HG03457 (cell line): ENCODE results near the gene LGALS8.

Experiments
- ATAC-seq: cut with Tn5 transposase; IDR thresholded peaks from one replicate; pipeline ENCODE4 v1.9.1; 2021; ENCODE audit warnings: moderate number of reproducible peaks; ENCODE audit not compliant: unreplicated experiment

LGALS8 gene

DNA sequence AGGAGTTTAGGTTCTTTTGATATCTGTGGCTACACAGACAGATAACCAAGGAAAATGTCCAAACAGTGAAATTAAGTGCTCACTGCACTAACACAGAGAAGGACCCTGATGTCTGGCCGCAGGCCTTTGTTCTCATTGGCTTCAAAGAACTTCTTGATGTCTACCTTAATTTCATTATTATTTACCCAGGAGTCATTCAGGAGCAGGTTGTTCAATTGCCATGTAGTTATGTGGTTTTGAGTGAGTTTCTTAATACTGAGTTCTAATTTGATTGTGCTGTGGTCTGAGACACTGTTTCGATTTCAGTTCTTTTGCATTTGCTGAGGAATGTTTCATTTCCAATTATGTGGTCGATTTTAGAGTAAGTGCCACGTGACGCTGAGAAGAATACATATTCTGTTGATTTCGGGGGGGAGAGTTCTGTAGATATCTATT is 15.2 kb upstream of the LGALS8 start:
- ATAC-seq: no peak

DNA sequence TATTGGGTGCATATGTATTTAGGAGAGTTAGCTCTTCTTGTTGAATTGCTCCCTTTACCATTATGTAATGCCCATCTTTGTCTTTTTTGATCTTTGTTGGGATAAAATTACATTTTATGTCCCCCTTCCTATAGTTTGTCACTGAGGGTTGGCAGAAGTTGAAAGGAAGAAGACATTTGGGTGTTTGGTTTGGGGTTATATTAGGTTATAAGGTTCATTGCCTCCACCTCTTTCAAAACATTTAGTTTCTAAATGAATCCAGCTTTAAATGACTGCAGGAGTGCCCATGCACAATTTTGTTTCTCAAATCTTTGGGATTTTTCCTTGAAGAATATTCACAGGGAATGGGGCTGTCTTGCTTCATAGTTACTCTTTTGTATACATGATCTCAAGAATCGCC is 14.6 kb upstream of the LGALS8 start:
- no peak for ATAC-seq

DNA sequence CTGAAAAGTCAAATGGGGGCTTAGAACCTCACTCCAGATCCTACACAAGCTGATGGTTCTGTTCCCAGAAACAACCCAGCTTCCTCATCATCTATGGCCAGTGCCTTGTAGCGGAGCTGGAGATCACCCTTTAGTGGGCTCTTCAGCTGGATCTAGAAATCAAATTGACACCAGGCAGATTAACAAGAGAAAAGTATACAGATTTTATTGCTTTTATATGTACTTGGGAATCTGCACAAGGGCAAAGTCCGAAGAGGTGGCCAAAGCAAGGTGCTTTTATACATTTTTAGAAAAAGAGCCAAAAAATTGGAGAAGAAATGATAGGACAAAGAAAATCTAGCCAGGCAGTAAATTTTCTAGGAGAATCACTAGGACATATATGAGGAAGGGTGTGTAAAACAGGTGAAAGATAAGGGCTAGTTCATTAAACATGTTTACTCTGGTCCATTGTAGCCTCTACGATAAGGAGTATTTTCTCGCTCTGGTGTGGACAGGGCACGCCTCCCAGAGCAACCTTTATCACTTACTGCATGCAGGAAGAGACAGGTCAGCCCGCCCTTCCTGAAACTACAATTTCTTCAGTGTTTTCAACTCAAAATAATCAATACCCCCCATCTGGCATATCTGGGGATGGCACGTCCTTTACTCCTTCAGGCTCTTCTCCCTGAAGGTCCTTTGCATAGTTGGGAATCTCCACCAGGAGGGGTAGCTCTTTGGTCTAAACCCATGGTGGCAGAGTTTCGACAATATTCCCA is 14.0 kb upstream of the LGALS8 start:
- ATAC-seq: no peak

DNA sequence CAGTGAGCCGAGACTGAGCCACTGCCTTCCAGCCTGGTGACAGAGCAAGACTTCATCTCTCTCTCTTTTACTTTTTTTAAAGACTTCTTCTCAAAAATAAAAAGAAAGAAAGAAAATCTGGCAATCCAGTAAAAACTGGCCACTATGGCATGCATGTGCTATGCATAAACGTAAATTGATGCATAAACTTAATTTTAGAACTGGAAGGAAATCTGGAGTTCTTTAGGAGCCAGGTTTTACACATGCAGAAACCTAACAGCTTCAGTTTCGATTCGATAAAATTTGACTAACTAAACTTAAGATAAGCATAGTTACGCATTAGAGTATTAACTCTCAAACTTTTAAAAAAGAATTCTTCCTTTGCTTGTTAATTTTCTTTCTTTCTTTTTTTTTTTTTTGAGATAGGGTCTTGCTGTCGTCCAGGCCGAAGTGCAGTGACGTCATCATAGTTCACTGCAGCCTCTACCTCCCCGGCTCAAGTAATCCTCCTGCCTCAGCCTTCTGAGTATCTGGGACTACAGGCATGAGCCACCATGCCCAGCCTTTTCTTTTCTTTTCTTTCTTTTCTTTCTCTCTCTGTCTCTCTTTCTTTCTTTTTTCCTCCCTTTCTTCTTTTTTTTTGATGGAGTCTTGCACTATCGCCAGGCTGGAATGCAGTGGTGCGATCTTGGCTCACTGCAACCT is 11.9 kb upstream of the LGALS8 start:
- no peak for ATAC-seq

DNA sequence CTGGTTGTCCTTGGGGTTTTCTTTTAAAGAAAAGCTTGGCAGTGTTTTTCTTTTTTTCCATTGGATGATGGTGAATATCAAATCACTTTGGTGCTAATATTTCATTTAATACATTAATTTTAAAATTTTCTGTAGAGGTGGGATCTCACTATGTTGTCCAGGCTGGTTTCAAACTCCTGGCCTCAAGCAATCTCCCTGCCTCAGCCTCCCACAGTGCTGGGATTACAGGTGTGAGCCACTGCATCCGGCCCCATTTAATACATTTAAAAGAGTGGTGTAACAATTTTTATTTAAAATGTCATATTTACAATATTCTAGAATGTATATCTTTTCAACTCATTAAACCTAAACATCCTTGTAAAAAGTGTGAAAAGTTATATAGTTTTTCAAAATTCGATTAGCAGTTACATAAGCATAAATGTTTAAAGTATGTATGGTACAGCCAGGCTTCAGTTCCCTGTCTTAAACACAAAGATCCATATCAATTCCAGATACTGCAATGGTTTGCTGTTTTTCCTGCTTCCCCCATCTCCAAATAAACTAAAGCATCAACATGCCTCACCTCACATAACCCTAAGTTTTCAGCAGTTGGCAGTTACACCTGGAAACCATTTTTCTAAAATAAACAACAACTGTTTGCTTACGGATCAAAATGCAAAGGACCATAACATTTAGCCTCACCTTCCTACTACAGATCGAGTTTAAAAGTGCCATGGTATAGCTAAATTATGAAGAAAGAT is 8.9 kb upstream of the LGALS8 start:
- no peak for ATAC-seq

DNA sequence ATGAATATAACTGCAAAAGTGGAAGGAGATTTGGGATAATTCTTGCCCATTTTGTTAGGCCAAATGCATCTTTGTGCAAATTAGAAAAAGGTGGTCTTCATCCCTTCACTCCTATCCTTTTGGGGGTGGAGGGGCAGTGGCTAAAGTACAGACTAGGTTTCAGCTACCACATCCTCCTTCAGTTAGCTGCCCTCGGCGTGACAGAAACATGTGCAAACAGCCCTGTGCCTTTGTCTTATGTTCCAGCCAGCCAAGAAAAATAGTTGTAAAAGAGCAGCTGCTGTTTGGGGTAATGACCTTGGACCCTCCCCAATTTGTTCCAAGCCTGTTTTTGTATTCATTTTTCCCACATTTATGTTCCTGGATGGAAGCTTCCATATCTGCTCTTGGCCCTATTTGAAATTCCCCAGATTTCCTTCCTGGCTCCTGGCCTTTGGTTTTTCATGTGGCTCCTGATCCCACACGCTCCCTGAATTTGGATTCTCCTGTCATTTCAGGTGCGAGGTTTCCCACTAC is 8.3 kb upstream of the LGALS8 start:
- ATAC-seq: no peak

DNA sequence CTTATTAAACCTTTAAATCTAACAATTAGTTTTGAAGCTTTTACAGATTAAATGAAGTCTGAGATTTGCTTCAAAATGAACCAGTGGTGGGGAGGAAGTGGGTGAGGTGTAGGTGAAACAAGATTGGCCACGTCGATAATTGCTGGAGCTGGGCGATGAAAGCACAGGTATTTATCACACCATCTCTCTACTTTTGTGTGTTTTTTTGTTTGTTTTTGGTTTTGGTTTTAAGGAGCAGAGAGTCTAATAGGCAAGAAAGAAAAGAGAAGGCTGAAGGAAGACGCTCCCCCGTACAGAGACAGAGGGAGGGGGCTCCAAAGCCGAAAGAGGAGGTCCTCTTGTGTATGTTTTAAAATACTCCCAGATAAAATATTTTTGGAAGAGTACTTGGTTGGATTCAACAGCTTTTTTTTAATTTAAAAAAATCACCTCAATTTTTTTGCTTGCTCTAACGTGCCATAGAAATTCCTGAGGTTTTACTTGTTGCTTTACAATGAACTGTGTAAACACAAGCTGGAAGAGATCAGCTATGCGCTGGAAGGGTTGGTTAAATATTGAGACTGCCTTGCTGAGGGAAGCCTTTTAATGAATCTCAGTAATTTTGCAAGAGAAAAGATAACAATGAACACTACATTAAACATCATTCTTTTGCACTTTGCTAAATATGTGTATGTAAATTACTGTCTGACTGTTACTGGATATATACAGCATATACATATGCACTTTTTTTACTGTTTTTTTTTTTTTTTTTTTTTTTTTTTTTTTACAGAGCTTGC is 6.7 kb upstream of the LGALS8 start:
- no peak for ATAC-seq

DNA sequence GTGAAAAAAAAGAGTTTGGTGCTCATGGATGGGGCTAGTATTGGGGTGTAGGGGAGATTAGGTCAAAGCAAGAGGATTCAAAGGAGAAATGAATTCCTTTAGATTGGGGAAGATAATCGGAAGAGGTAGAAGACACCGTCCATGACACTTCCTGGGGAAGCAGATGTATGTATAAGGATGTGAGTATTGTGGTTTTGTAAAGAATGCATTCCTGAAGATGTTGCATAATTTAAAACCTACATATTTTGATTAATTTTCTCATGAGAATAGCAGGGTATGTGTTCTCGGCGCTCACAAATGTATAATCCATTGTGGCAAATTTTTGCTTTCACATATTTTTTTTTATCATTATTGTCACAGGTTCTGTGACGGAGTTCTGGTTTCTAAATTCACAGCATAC is 5.5 kb upstream of the LGALS8 start:
- ATAC-seq: no peak

DNA sequence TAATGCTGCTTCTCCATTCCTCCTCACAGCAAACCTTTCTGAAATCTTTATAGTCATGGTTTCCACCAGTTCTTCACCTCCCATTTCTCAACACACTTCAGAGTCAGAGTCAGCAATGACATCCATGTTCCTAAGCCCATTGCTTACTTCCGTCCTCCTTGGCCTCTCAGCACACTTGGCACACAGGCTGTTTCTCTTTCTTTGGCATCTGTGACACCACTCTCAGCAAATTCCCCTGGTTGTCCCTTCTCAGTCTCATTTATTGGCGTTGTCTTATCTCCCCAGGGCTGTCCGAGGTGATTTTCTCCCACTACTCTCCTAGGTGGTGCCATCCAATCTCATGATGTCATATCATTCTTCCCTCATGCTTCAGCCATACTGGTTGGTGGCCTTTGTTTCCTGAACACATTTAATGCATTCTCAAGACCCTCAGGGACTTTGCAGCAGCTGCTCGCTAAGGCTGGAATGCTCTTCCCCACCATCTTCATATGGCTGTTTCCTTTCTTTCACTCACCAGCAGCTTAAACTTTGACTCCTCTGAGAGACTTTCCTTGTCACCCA is 3.3 kb upstream of the LGALS8 start:
- ATAC-seq: no peak

DNA sequence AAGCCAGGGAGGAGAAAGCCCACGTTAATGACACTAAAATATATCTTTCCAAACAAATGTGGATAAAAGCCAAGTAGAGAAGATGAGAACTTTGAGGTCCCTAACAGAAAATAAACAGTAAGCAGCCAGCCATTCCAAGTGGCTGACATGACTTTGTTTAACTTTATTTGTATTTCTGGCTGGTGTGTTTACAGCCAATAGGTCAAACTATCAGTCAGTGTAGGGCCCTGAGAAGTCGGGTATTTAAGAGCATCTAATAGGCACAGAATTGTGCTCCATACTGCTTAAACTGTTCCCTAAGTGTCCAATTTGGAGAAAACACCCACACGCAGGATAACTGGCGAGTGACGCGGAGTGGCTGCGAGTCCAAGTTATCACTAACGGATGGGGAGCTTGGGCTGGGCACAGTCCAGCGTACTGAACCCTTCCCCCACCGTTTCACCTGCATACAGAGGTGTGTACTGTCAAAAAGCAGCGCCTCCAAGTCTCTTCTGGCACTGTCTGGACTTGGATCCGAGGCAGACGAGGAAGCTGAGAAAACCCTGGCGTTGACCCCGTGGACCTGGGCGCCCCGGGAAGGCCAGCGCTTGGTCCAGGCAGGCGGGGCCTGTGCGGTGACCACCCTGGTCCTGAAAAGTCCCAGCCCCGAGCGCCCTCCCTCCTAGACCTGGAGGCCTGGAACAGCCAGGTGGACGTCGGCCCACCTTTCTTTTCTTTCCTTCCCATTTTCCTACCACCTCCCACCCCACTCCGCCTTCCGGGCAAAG is 662 bp upstream of the LGALS8 start:
- no peak for ATAC-seq

DNA sequence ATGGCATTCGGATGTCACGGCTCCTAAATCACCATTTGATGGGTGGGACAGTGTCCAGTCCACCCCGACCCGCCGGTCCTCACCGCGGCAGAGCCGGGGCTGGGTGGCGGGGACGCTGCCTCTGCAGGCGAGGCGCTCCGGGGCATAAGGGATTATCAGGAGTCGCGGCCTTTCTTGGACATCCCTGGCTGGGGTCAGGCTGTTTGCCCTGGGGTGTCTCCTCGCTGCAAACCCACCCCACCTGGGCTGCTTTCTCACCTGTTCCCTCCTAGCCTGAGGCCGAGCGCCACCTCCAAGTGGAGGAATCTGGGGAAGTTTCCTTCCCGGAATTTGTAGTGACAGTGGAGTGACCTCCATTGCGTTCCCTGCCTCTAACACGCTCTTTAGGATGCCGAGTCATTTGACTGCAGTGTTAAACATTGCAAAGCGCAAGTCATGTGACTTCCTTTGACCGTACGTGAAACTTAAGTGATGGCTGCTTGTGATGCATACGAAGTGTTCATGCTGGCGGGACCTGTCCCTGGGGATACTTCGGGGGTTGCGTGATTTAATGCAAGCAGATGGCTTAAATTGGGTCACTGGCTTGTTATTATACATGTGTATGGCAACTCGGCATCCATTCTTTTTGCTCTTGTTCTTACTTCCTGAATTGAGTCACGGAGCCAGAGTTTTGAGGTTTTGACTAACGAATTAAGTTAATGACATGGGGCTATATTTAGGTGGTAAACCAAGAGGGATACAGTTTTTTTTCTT is 536 bp downstream of the LGALS8 start:
- ATAC-seq: peak; percentile 88

DNA sequence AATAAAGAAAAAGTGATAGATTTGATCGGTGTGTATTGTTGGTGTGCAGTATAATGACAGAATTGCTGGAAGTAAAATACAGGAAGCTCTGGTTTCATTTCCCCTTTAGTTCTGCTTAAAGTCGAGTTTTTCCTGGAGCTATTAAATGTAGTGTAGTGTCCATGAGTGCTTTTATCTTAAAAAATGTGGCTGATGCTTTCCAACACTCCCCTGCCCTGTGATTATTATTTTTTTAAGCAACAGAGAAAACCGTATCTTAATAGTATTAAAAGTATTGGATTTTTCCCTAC is 1.1 kb downstream of the LGALS8 start:
- no peak for ATAC-seq

DNA sequence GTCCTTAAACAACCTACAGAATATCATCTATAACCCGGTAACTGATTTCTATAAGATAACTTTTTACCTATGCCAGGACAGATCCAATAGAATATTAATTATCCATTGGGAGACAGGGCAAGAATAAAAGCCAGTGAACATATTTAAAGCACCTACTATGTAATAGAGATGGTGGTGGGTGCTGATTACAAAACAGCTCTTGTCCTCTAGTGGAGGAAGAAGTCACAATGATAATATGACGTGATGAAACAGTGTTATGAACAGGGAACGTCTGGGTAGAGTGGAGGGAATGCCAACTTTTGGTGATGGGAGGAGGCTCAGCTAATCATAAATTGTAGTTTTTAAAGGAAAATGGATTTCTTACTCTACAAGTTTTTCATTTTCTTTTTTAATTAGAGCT is 2.3 kb downstream of the LGALS8 start:
- no peak for ATAC-seq

DNA sequence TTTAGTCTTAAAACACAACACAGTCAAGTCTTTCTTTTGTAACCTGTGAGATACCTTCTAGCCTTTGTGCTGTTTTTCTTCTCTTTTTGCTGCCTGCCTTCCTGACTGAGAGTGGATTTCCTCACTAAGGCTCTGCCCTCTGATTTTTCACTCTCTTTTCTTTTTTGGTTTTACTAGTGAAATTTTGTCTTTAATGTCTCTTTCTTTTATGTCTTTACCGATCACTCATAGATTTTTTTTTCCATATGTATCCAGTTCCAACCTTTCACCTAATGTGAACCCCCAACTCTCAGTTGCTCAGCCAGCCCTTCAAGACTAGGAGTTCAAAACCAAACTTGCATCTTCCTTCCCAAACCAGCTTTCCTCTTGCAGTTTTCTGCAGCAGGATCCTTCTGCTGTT is 6.5 kb downstream of the LGALS8 start:
- no peak for ATAC-seq

DNA sequence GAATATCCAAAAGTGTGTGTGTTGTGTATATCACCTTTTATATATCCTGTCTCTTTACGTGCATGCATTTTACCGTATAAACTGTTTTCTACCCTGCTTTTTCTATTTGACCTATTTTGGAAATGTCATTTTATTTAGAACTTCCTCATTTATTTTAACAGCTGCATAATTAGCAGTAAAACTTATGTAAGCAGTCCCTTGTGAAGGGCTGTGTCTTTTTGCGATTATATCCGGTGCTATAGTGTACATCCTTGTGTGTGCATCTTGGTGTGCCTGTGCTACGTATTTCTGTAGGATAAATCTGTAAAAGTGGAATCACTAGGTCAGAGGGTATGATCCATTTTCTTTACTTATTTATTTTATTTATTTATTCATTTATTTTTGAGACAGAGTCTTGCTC is 7.2 kb downstream of the LGALS8 start:
- ATAC-seq: no peak

DNA sequence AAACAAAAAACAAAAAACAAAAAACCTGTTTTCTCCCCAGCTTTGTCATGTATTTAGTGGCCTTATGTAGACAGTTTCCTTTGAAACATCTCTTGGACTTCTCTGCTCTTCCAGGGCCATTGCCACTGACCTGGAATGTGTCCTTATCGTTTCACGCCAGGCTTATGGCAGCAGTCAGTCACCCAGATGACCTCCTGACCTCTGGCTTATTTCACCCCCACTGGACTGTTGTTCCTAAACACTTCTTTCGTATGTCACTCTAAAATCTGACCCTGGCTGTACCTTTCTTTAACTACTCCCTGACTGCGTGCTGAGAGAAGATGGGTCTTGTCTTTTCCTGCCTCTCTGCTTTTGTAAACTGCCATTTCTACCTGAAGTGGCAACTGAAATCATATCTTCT is 9.1 kb downstream of the LGALS8 start:
- no peak for ATAC-seq

DNA sequence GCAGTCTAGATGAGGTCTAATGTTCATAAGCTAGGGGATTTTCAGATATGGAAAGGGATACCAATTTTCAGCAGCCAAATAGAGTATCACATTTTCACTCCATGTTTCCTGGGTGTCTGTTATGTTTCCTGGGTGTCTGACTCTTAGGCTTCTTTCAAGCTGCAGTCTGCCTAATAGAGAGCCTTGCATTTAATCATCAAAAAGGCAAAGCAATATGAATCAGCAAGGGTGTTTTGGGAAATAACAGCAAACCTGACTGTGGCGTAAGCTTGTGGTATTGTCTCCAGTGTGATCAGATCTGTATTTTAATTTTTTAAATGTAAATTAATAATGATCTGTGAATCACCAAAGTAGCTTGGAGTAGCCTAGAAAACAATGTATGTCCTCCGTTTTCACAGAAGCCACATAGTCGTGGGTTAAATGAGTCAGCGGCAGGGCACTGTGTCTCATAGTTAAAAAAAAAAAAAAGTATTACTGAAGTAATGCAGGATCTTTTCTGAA is 10.4 kb downstream of the LGALS8 start:
- ATAC-seq: no peak

DNA sequence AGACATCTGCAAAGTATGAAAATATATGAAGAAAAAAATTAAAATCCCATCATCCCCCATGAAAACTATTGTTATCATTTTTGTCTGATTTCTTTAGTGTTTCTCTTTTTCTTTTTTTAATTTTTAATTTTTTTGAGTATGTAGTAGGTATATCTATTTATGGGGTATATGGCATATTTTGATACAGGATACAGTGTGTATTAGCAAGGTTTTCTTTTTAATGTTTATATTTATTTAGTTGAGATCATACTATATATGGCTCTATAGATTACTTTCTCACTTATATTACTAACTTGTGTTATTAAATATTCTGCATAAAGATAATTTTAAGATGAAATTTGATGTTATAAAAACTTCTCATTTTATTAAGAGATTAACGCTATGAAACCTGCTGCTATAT is 11.4 kb downstream of the LGALS8 start:
- no peak for ATAC-seq

DNA sequence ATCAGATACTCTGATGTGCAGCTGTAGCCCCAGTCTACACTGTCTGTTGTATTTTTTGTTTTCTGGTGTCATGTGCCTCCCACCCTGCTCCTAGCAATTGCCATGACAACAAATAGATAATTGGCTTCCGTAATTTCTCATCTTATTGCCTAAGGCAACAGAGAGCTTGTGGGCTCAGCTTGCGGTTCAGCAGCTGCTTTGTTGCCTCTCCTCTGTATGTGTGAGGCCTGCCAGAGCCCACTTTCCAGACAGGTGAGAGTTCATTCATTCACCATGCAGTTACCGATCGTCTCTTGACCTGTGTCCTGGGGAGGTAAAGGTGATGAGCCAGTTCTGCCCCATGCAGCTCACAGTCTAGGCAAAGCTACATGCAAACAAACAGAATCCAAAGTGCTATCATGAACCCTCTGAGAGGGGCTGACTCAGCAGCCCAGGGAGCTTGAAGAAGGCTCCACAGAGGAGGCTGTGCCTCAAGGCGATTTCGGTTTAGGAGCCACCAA is 11.9 kb downstream of the LGALS8 start:
- ATAC-seq: no peak
